Right lobe of liver (tissue), 4 donors: Measurements from ENCODE around the gene GATB.

ENCODE experiments used
- POLR2A ChIP-seq: fragments of 450-650 bp; IDR thresholded peaks from one replicate; pipeline ENCODE4 v1.6.1; 2017; ENCODE audit warnings: antibody characterized with exemption, mild to moderate bottlenecking
- TF ChIP-seq, protein P1 (sequence below), 4 donors: fragments of 200-600 bp in 3 of 4; fragments of 450-650 bp in 1 of 4; IDR thresholded peaks; one replicate each; pipeline versions ENCODE4 v1.5.1 to v1.8.0; 2016 to 2022; ENCODE audit warnings: antibody characterized with exemption in 4 of 4, mild to moderate bottlenecking in 2 of 4
- donor health status: DM: no; HTN: no; CAD: no.
- donor health status: DM: no; HTN: no; CAD: no.
- donor health status: DM: no; HTN: yes; CAD: no.

DNA sequence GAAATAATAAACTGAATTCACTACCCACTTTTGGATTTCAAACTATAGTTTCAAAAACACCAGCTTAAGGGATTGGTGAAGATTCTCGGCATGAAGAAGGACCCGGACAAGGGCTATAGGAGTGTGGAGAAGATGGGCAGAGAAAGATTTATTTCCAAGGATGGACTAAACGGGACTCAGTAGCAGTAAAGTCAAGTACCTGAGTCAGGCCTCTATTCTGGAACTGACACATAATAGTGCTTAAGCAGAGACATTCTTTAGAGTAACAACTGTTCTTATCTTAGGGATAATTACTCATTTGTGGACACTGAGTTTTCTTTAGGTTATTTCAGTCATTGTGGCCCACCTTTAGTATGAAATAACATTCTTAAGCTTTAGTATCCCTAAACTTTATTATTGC is 134.6 kb downstream of the GATB start:
- TF ChIP-seq, protein P1, sequence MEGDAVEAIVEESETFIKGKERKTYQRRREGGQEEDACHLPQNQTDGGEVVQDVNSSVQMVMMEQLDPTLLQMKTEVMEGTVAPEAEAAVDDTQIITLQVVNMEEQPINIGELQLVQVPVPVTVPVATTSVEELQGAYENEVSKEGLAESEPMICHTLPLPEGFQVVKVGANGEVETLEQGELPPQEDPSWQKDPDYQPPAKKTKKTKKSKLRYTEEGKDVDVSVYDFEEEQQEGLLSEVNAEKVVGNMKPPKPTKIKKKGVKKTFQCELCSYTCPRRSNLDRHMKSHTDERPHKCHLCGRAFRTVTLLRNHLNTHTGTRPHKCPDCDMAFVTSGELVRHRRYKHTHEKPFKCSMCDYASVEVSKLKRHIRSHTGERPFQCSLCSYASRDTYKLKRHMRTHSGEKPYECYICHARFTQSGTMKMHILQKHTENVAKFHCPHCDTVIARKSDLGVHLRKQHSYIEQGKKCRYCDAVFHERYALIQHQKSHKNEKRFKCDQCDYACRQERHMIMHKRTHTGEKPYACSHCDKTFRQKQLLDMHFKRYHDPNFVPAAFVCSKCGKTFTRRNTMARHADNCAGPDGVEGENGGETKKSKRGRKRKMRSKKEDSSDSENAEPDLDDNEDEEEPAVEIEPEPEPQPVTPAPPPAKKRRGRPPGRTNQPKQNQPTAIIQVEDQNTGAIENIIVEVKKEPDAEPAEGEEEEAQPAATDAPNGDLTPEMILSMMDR (IDR thresholded peaks at IDR 0.05), result no peak
- TF ChIP-seq POLR2A, result no peak
